ENCODE results near the gene FLOT2.

DNA sequence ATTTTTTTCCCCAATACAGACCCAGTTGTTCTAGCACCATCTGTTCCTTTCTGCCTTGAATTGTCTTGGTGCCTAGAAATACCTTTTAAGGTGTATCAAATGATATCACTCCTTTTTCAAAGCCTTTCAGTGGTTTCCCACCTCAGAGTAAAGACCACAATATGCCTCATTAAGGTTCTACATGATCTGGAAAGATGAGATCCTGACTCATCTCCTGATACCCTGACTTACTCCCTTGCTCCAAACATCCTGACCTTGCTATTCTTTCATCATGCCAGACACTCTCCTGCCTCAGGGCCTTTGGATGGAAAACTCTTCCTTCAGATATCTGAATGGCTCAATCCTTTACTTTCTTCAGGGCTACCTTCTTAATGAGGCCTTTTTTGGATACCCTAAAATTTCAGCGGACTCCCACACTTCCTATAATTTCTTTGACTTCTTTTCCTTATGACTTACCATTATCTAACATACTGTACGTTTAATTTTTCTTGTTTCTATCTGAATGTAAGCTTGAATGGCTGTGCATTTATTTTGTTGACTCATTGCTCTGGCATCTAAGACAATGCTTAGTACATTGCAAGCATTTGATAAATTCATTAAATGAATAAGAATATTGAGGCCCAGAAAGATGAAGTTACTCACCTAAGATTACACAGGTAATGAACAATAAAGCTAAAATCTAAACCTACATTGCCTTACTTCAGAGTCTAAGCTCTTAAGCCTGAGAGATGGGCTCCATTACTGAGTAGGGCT lies 19.2 kb downstream of the FLOT2 start:
- TF ChIP-seq TAF1 (IDR thresholded peaks at IDR 0.05; ENCODE audit: low read depth, low read length) (no peak), POLR2AphosphoS5 (IDR thresholded peaks at IDR 0.05; ENCODE audit: low read depth, low read length) (no peak), POLR2A (IDR thresholded peaks at IDR 0.05; ENCODE audit: low read depth, low read length) (no peak), PAX5 (IDR thresholded peaks at IDR 0.05; ENCODE audit: insufficient read depth, low read length, severe bottlenecking) (no peak), POU2F2 (IDR thresholded peaks at IDR 0.05; ENCODE audit: low read depth, low read length) (no peak), SPI1 (IDR thresholded peaks at IDR 0.05; ENCODE audit: low read depth, low read length) (no peak)

Data from GM12891 (cell line).